ENCODE data around the gene RPRD1B. TPM values are rescaled to one million over a fixed set of nuclear protein-coding genes. Genes with fewer than 3 reads are reported as not detected.

The RPRD1B gene
- polyA plus RNA-seq, 1 of the 3 experiments (the other 2 are of a cell fraction) = 11.8 TPM

DNA sequence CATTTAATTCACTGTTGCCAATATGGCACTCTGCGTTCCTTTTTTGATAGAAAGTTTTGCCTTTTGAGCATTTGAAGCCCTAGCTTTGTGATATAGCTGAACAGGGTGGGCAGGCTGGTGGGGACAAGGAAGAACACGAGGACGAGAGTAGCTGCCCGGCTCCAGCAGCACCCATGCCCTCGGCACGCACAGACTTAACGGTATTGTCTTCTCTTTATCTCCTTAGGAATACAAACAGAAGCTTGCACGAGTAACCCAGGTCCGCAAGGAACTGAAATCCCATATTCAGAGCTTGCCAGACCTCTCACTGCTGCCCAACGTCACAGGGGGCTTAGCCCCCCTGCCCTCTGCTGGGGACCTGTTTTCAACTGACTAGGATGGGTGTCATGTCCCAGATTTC is 56.0 kb downstream of the RPRD1B start:
- Histone ChIP-seq H3K4me2 (no peak overlapping the region), H3K9me2 (no peaks in the 10 kb centered on the region), H2AFZ (ENCODE audit: low read depth) (no peak overlapping the region), H4K20me1 (ENCODE audit: insufficient read depth) (no peaks in the 10 kb centered on the region), H3K27ac (ENCODE audit: low read depth in 2 of 2, low read length in 1 of 2) (no peak overlapping the region), H3K9ac (no peak overlapping the region), H3K36me3 (replicated peaks in 1 of 2; ENCODE audit: control insufficient read depth in 1 of 2, insufficient read depth in 2 of 2, low read length in 1 of 2) (peaks cover 42 to 50% of the 10 kb centered on the region in 2 experiments), H3K27me3 (ENCODE audit: insufficient read depth) (no peaks in the 10 kb centered on the region), H3K4me1 (ENCODE audit: control insufficient read depth in 1 of 2, insufficient read depth in 2 of 2, low read depth in 1 of 2, low read length in 1 of 2) (peaks cover 9 to 35% of the 10 kb centered on the region in 2 experiments), H3K9me3 (no peaks in the 10 kb centered on the region), H3K4me3 (ENCODE audit: low read depth in 2 of 2, low read length in 1 of 2) (no peak overlapping the region), H3F3A (replicated peaks; ENCODE audit: insufficient read depth) (peaks cover 6% of the 10 kb centered on the region), H3K79me2 (ENCODE audit: insufficient read depth) (peaks cover 7% of the 10 kb centered on the region; the same call in 1 of the 2 replicates)
- TF ChIP-seq YY1 (IDR thresholded peaks at IDR 0.05; ENCODE audit: low read depth) = no peak
- TF ChIP-seq FOXM1 (IDR thresholded peaks at IDR 0.05; ENCODE audit: low read depth) = no peak
- TF ChIP-seq, protein P1, sequence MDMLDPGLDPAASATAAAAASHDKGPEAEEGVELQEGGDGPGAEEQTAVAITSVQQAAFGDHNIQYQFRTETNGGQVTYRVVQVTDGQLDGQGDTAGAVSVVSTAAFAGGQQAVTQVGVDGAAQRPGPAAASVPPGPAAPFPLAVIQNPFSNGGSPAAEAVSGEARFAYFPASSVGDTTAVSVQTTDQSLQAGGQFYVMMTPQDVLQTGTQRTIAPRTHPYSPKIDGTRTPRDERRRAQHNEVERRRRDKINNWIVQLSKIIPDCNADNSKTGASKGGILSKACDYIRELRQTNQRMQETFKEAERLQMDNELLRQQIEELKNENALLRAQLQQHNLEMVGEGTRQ (IDR thresholded peaks at IDR 0.05; ENCODE audit: borderline replicate concordance, low read depth, low read length) = no peak
- no peak for TF ChIP-seq CHD2 (IDR thresholded peaks at IDR 0.05; ENCODE audit: low read length, partially characterized antibody)
- TF ChIP-seq, protein P2, sequence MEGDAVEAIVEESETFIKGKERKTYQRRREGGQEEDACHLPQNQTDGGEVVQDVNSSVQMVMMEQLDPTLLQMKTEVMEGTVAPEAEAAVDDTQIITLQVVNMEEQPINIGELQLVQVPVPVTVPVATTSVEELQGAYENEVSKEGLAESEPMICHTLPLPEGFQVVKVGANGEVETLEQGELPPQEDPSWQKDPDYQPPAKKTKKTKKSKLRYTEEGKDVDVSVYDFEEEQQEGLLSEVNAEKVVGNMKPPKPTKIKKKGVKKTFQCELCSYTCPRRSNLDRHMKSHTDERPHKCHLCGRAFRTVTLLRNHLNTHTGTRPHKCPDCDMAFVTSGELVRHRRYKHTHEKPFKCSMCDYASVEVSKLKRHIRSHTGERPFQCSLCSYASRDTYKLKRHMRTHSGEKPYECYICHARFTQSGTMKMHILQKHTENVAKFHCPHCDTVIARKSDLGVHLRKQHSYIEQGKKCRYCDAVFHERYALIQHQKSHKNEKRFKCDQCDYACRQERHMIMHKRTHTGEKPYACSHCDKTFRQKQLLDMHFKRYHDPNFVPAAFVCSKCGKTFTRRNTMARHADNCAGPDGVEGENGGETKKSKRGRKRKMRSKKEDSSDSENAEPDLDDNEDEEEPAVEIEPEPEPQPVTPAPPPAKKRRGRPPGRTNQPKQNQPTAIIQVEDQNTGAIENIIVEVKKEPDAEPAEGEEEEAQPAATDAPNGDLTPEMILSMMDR (IDR thresholded peaks at IDR 0.05) = no peak
- TF ChIP-seq, protein P3, sequence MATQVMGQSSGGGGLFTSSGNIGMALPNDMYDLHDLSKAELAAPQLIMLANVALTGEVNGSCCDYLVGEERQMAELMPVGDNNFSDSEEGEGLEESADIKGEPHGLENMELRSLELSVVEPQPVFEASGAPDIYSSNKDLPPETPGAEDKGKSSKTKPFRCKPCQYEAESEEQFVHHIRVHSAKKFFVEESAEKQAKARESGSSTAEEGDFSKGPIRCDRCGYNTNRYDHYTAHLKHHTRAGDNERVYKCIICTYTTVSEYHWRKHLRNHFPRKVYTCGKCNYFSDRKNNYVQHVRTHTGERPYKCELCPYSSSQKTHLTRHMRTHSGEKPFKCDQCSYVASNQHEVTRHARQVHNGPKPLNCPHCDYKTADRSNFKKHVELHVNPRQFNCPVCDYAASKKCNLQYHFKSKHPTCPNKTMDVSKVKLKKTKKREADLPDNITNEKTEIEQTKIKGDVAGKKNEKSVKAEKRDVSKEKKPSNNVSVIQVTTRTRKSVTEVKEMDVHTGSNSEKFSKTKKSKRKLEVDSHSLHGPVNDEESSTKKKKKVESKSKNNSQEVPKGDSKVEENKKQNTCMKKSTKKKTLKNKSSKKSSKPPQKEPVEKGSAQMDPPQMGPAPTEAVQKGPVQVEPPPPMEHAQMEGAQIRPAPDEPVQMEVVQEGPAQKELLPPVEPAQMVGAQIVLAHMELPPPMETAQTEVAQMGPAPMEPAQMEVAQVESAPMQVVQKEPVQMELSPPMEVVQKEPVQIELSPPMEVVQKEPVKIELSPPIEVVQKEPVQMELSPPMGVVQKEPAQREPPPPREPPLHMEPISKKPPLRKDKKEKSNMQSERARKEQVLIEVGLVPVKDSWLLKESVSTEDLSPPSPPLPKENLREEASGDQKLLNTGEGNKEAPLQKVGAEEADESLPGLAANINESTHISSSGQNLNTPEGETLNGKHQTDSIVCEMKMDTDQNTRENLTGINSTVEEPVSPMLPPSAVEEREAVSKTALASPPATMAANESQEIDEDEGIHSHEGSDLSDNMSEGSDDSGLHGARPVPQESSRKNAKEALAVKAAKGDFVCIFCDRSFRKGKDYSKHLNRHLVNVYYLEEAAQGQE (IDR thresholded peaks at IDR 0.05; ENCODE audit: low read depth, low read length) = no peak
- TF ChIP-seq FOXJ3 (CRISPR knock-in tag; IDR thresholded peaks at IDR 0.05) = no peak
- TF ChIP-seq TEAD4 (IDR thresholded peaks at IDR 0.05; ENCODE audit: borderline replicate concordance, insufficient read depth) = no peak
- TF ChIP-seq RCOR1 (IDR thresholded peaks at IDR 0.05; ENCODE audit: low read length) = no peak
- TF ChIP-seq POLR2AphosphoS5 (IDR thresholded peaks at IDR 0.05; ENCODE audit: low read depth, low read length) = no peak
- no peak for TF ChIP-seq JUND (IDR thresholded peaks at IDR 0.05)
- no peak for TF ChIP-seq EZH2phosphoT487 (IDR thresholded peaks at IDR 0.05; ENCODE audit: borderline replicate concordance, low read depth)
- TF ChIP-seq, protein P4, sequence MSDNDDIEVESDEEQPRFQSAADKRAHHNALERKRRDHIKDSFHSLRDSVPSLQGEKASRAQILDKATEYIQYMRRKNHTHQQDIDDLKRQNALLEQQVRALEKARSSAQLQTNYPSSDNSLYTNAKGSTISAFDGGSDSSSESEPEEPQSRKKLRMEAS (IDR thresholded peaks at IDR 0.05; ENCODE audit: low read depth) = no peak
- TF ChIP-seq SIN3A (IDR thresholded peaks at IDR 0.05; ENCODE audit: borderline replicate concordance, low read depth, low read length) = no peak
- no peak for TF ChIP-seq ELF1 (IDR thresholded peaks at IDR 0.05)
- ChIA-PET CTCF (interaction anchor here (0.9 to 12.9 kb wide), 4 partner anchors 13 to 132 kb away, joined by 3 to 118 read pairs (median 12); no protein-coding TSS in a partner anchor), POLR2A (no interaction called here)
- 96% methylated on average over 10 of the region's 10 CpGs for WGBS (ENCODE audit: low lambda C conversion rate)
- no peak for DNase-seq
